Liver (tissue), 9 donors: Measurements from ENCODE around the gene INTS2. TPM values are rescaled to one million over a fixed set of nuclear protein-coding genes. Genes with fewer than 3 reads are reported as not detected.

Source experiments
- DNase-seq: peaks from one replicate; pipeline ENCODE4 v3.0.0-alpha.2; 2017; ENCODE audit warnings: low spot score
- H3K27ac ChIP-seq, 2 donors: one replicate each; pipeline ENCODE4 v1.7.0; 2013; ENCODE audit warnings: inconsistent platforms in 2 of 2, low read length in 2 of 2, control low read depth in 1 of 2, low read depth in 1 of 2, mild to moderate bottlenecking in 1 of 2
- H3K27me3 ChIP-seq, 4 donors: one replicate each; pipeline versions ENCODE4 v1.6.1 to v1.7.0; 2013; ENCODE audit warnings: low read length in 3 of 4, inconsistent platforms in 1 of 4, mild to moderate bottlenecking in 1 of 4, moderate library complexity in 1 of 4; ENCODE audit not compliant: control insufficient read depth in 4 of 4, insufficient read depth in 4 of 4
- H3K36me3 ChIP-seq, 4 donors: one replicate each; pipeline versions ENCODE4 v1.6.1 to v1.7.0; 2013; ENCODE audit warnings: low read length in 3 of 4, mild to moderate bottlenecking in 3 of 4, low read depth in 1 of 4, moderate library complexity in 1 of 4; ENCODE audit not compliant: control insufficient read depth in 4 of 4, insufficient read depth in 3 of 4
- H3K4me1 ChIP-seq, 4 donors: one replicate each; pipeline versions ENCODE4 v1.6.1 to v1.7.0; 2013; ENCODE audit warnings: low read length in 3 of 4, mild to moderate bottlenecking in 3 of 4, moderate library complexity in 1 of 4; ENCODE audit not compliant: control insufficient read depth in 4 of 4, insufficient read depth in 4 of 4
- H3K4me3 ChIP-seq, 3 donors: one replicate each; pipeline versions ENCODE4 v1.6.1 to v1.7.0; 2013; ENCODE audit warnings: low read length in 3 of 3, control low read depth in 1 of 3, low read depth in 1 of 3, mild to moderate bottlenecking in 1 of 3
- H3K9ac ChIP-seq, 2 donors: one replicate each; pipeline ENCODE4 v1.7.0; 2013; ENCODE audit warnings: low read length in 2 of 2, mild to moderate bottlenecking in 2 of 2, moderate library complexity in 2 of 2, control low read depth in 1 of 2, low read depth in 1 of 2
- H3K9me3 ChIP-seq, 4 donors: one replicate each; pipeline versions ENCODE4 v1.6.1 to v1.7.0; 2013; ENCODE audit warnings: low read length in 3 of 4; ENCODE audit not compliant: control insufficient read depth in 4 of 4
- ATF3 ChIP-seq: IDR thresholded peaks from 2 replicates; pipeline ENCODE4 v1.6.1; 2016; ENCODE audit warnings: antibody characterized with exemption
- CTCF ChIP-seq: fragments of 150-350 bp; IDR thresholded peaks from 2 replicates; pipeline ENCODE4 v1.5.1; 2017; ENCODE audit warnings: improper control_type of control experiment, low read depth, low read length; ENCODE audit not compliant: missing input control
- EGR1 ChIP-seq, 2 donors: IDR thresholded peaks; 2 replicates each; pipeline ENCODE4 v1.6.1; 2016 to 2018; ENCODE audit warnings: antibody characterized with exemption in 2 of 2, low read depth in 2 of 2
- FOXA1 ChIP-seq: IDR thresholded peaks from 2 replicates; pipeline ENCODE4 v1.6.1; 2016; ENCODE audit warnings: antibody characterized with exemption
- FOXA2 ChIP-seq: IDR thresholded peaks from 2 replicates; pipeline ENCODE4 v1.6.1; 2016; ENCODE audit warnings: antibody characterized with exemption
- GABPA ChIP-seq, 2 donors: IDR thresholded peaks in 1 of 2; conservative IDR thresholded peaks in 1 of 2; 2 replicates each; pipeline ENCODE4 v1.6.1; 2016; ENCODE audit warnings: antibody characterized with exemption in 2 of 2, mild to moderate bottlenecking in 1 of 2, moderate library complexity in 1 of 2
- HNF4G ChIP-seq: IDR thresholded peaks from 2 replicates; pipeline ENCODE4 v1.6.1; 2016; ENCODE audit warnings: antibody characterized with exemption
- JUND ChIP-seq, 2 donors: IDR thresholded peaks; 2 replicates each; pipeline ENCODE4 v1.6.1; 2016; ENCODE audit warnings: antibody characterized with exemption in 2 of 2
- MAX ChIP-seq: IDR thresholded peaks from 2 replicates; pipeline ENCODE4 v1.6.1; 2016; ENCODE audit warnings: antibody characterized with exemption
- NR2F2 ChIP-seq: IDR thresholded peaks from 2 replicates; pipeline ENCODE4 v1.6.1; 2016; ENCODE audit warnings: antibody characterized with exemption
- RAD21 ChIP-seq, 2 donors: IDR thresholded peaks; 2 replicates each; pipeline ENCODE4 v1.6.1; 2016; ENCODE audit warnings: antibody characterized with exemption in 2 of 2, mild to moderate bottlenecking in 2 of 2
- RXRA ChIP-seq, 2 donors: IDR thresholded peaks; 2 replicates each; pipeline ENCODE4 v1.6.1; 2017 to 2018; ENCODE audit warnings: antibody characterized with exemption in 2 of 2, mild to moderate bottlenecking in 1 of 2
- SP1 ChIP-seq: IDR thresholded peaks from 2 replicates; pipeline ENCODE4 v1.6.1; 2018; ENCODE audit warnings: antibody characterized with exemption, mild to moderate bottlenecking
- YY1 ChIP-seq: IDR thresholded peaks from 2 replicates; pipeline ENCODE4 v1.6.1; 2016; ENCODE audit warnings: antibody characterized with exemption, mild to moderate bottlenecking
- ZBTB33 ChIP-seq: IDR thresholded peaks from 2 replicates; pipeline ENCODE4 v1.6.1; 2016; ENCODE audit warnings: antibody characterized with exemption
- WGBS: extraction: QIAGEN DNeasy Blood & Tissue Kit; methylation state at CpG from one replicate; pipeline ENCODE4 v1.1.7; 2013; 5-methylcytosine and 5-hydroxymethylcytosine counted together
- polyA plus RNA-seq, 2 donors: library from polyadenylated mRNA; stranded (reverse) in 1 of 2; unstranded in 1 of 2; fragments of 200-250 nt in 1 of 2; fragments of >200 nt in 1 of 2; fragmentation: Nextera tagmentation in 1 of 2; extraction: Ambion mirVana in 1 of 2; gene quantifications; one replicate each; pipeline versions ENCODE4 v1.2.1 to v1.2.3, GENCODE V29; 2013 to 2015
- total RNA-seq, 2 donors: library from RNA; depleted of rRNA; stranded (reverse); fragments of >200 nt; gene quantifications; one replicate each; pipeline ENCODE4 v1.2.3, GENCODE V29; 2014
- donor health status: healthy.
- donor health status: healthy.
- donor health status: healthy.
- donor health status: healthy.
- donor health status: healthy.

The INTS2 gene
- total and polyA plus RNA-seq, 4 donors: 1.1 to 9.9 (median 5.7) TPM

GRCh38 chr17:61825448-61826137, 102.2 kb downstream of the INTS2 start:
- no peaks in the 10 kb centered on the region for H3K9me3 ChIP-seq
- no peaks in the 10 kb centered on the region for H3K36me3 ChIP-seq
- no peak for TF ChIP-seq MAX
- TF ChIP-seq SP1: no peak
- no peak for TF ChIP-seq NR2F2
- TF ChIP-seq EGR1 (IDR thresholded peaks at IDR 0.05; ENCODE audit: low read depth in 2 of 2): no peak
- no peak overlapping the region for H3K27ac ChIP-seq
- WGBS: over 99% methylated on average over 2 of the region's 2 CpGs
- H3K27me3 ChIP-seq: no peaks in the 10 kb centered on the region
- H3K9ac ChIP-seq: no peak overlapping the region
- H3K4me1 ChIP-seq: no peaks in the 10 kb centered on the region
- no peak for DNase-seq
- no peak overlapping the region for H3K4me3 ChIP-seq

GRCh38 chr17:61822326-61823285, 105.2 kb downstream of the INTS2 start:
- Histone ChIP-seq H3K9ac (no peak overlapping the region), H3K36me3 (no peaks in the 10 kb centered on the region), H3K27ac (no peak overlapping the region), H3K4me3 (no peak overlapping the region), H3K27me3 (no peaks in the 10 kb centered on the region), H3K4me1 (no peaks in the 10 kb centered on the region), H3K9me3 (no peaks in the 10 kb centered on the region)
- no peak for DNase-seq
- TF ChIP-seq YY1 (no peak), RXRA (IDR thresholded peaks at IDR 0.05) (no peak), CTCF (no peak), HNF4G (no peak), EGR1 (IDR thresholded peaks at IDR 0.05; ENCODE audit: low read depth in 2 of 2) (no peak), MAX (no peak), NR2F2 (no peak), JUND (IDR thresholded peaks at IDR 0.05) (no peak), GABPA (IDR thresholded peaks at IDR 0.05 in 1 of 2, conservative IDR thresholded peaks at IDR 0.05 in 1 of 2) (no peak), ATF3 (no peak), FOXA2 (no peak)
- WGBS: 92% methylated on average over 6 of the region's 6 CpGs

GRCh38 chr17:61821655-61822054, 106.1 kb downstream of the INTS2 start:
- no peak for DNase-seq
- H3K27ac ChIP-seq: no peak overlapping the region
- no peak for TF ChIP-seq HNF4G
- no peak for TF ChIP-seq FOXA1
- no peak for TF ChIP-seq SP1
- TF ChIP-seq ZBTB33: no peak
- no peak for TF ChIP-seq RAD21 (IDR thresholded peaks at IDR 0.05)
- TF ChIP-seq RXRA (IDR thresholded peaks at IDR 0.05): no peak
- no peak for TF ChIP-seq CTCF
- TF ChIP-seq YY1: no peak
- TF ChIP-seq NR2F2: no peak
- 97% methylated on average over 4 of the region's 4 CpGs for WGBS
- no peaks in the 10 kb centered on the region for H3K4me1 ChIP-seq
- no peaks in the 10 kb centered on the region for H3K9me3 ChIP-seq
- H3K4me3 ChIP-seq: no peak overlapping the region
- H3K9ac ChIP-seq: no peak overlapping the region
- H3K27me3 ChIP-seq: no peaks in the 10 kb centered on the region
- no peaks in the 10 kb centered on the region for H3K36me3 ChIP-seq
